GM18870 (cell line): ENCODE data around the gene ATXN10.

Source experiments
- ATAC-seq: cut with Tn5 transposase; IDR thresholded peaks from one replicate; pipeline ENCODE4 v1.9.1; 2021; ENCODE audit warnings: moderate library complexity; ENCODE audit not compliant: unreplicated experiment

The ATXN10 gene

DNA sequence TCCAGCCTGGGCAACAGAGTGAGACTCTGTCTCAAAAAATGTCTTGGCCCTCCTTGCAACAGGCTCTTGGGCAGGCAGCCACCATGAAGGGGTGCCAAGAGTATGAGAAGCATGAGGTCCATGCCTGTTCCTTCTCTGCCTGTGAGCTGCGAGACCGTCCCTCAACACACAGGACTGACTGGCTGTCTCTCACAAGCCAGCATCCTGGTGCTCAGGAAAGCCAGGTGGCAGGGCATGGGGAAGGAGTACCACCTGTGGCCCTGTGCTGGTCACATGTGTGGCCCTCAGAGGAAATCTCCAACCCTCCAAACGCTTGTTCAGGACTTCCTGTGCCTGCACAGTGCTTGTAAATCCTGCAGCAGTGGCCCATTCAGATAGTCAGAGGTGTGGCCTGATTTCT is 83.2 kb downstream of the ATXN10 start:
- ATAC-seq, result no peak

DNA sequence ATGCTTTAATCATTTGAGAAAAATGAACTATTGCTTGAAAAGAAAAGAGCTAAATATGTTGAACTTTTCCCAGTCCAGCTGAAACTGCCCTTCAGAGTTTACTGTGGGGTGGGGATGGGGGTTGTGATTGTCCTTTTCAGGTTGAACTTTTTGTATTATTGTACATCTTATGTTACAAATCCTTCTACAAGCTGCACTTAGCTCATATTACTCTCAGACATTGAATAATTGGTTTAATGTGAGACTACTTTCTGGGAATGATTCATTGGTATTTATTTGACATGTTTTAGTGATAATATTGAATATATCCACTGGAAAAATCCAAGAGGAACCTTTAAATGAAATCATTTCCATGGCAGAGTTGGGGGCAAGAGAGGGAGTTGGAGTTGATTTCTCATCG is 84.9 kb downstream of the ATXN10 start:
- ATAC-seq, result no peak

DNA sequence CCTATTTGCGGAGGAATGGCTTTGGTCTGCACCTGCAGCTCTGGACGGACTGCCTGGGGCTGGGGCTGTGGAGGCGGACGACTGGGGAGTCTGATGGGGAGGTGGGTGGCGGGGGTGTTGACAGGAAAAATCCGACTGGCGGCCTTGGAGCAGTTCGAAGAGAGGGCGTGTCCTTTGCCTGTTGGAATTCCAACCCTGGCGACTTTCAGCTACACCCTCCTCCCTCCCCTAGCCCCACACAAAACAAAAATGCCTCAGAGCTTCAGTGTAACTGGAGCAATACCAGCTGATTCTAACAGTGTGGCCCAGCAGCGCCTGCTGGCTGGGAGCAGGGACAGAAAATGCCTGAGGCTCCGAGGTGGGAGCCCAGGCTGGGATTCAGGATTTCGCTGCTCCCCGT is 85.4 kb downstream of the ATXN10 start:
- ATAC-seq, result no peak

DNA sequence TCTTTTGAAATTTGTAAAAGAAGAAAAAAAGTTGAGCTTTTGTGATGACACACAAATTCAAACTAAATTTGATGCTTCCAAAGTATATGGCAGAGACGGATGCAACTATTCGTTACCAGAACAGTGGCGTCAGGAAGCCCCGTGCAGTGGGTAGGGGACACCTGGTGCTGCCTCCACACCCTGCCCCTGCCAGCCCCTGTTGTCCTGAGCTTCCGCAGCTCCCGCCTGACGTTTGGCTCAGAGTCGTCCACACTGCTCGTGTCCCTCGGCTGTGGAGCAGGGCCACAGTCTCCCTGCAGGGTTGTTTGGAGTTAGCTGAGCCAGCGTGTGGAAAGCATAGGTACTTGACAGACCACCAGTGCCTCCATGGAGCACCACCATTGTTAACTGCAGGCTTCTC is 86.3 kb downstream of the ATXN10 start:
- ATAC-seq, result no peak

DNA sequence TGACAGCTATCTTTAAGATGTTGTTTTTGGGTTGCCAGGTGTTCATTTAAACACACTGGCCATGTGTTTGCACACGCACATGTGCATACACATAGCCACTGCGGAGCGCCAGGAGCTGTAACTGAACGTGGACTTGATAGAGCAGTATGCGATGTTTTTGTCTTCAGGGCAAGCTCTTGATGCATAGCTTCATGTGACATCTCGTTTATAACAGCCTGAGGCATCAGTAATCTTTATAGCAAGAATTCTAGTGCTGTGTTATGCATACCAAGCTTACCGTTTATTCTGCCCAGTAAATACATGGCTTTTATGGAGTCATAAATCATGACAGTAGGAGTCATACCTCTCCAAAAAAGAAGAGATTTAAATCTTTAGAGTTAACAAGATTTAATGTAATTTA is 87.0 kb downstream of the ATXN10 start:
- ATAC-seq, result no peak

DNA sequence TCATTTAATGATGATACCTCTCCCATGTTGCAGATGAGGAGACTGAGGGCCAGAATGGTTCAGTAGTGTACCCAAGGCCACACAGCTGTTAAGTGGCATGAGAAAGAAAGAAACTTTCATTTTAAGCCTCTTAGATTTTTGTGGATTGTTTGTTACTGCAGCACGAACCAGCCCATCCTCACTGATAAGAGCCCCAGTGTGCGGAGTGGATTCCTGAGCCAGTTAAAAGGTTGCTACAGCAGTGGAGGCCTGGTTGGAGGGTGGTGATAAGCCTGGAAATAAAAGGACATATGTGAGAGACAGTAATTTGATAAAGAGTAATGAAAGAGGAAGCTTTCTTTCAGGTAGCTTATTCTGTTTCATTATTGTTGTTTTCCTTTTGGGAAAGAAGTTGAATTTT is 89.0 kb downstream of the ATXN10 start:
- ATAC-seq, result no peak

DNA sequence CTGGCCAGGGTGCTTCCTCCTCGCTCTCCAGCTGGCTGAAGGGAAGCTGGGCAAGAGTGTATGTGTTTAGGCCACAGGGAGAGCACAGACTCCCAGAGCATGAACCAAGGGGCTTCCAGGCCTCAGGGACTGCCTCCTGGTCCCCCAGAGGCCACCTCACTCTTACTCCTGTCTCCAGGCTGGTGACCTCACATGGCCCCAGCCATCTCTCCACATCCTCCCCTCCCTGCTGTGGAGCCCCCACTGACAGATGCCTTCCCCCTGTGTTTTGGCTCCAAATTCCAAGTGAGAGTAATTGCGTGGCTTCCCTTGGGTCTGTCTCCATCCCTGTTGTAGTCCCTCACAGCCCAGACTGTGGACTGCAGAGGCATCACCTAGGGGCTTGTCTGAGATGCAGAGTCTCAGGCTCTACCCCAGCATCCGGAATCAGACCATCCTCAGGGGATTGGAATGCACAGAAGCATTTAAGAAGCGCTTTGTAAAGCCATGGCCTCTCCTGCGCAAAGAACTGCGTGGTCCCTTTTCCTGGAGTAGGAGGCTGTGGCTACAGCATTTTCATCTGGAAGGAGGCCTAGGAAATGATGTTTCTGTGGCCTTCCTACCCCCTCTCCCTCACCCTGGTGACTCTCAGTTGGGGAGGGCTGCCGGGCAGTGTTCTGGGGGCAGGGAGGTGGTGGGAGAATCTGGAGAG is 91.1 kb downstream of the ATXN10 start:
- no peak for ATAC-seq

DNA sequence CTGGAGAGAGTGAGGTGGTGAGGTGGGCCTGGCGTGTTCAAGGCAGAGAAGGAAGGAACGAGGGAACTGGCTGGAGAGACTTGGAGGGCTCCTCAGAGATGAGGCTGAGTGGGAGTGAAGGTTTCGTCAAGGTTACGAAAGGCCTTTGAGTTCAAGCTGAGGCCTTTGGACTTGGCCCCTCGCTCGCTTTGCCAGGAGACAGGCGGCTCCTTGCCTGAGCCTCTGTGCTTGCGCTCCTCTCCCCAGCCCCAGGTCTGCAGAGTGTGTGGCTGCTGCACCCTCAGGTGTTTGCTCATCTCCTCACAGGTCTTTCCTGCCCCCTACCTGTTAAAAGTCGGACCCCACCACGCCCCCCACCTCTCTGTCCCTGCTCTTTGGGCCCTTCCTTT is 91.6 kb downstream of the ATXN10 start:
- no peak for ATAC-seq

DNA sequence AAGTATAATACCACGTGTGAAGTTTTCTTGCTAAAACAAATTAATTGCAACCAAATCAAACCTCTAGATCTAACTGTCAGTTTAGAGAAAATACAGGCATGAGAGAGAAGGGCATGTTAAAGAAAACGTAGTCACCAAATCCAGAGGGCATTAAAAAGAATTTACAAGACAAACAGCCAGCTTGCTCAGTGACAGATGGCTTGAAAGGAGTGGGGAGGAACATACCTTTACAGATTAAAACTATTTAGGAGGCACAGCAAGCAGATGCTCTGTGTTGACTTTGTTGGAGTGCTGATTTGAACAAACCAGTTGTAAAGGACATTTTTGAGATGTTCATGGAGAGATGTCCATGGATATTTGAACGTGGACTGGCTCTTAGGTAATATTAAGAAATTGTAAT is 96.9 kb downstream of the ATXN10 start:
- ATAC-seq, result no peak

DNA sequence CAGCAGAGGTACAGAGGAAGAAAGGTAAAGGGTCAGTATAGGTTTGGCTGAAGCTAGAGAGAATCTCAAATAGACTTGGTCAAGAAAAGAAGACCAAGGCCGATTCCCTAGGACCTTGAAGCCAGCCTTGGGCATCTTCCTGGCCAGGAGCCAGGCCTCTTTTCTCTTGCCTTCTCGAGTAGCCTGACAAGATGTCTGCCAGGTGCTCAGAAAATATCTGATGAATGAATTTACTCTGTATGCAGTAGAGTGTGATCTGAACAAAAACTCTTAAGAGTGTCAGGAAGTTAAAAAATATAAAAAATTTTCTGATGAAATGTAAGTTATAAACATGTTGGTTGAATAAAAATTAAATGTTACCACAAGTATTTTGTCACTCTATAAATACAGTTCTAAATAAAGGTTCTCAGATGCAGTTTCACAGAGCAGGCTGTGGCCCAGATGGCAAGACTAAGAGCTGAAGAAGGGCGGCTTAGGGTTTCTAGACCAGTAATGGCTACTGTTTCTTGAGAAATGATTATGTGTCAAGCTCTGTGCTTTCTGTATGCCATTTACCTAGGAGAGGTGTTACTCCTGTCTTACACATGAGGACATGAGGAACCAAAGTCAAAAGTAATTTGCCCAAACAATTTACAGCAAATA is 98.1 kb downstream of the ATXN10 start:
- no peak for ATAC-seq

DNA sequence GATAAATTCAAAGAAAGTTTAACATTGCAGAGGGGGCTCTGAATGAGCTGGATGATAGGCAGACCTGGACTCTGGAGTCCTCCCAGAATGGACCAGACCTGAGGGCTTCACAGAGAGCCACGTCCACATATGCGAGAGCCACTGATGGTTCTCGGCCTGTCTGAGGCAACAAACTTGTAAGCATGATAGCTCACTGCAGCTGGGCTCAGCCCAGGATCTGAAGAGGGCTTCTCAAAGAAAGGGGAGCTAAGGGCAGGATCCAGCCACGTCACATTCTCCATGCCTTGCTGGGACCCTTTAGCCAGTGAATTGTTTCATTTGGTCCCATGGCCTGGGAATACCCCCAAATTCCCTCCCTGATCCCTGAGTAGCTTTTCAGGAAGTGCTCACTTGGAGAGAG is 98.9 kb downstream of the ATXN10 start:
- ATAC-seq, result no peak

DNA sequence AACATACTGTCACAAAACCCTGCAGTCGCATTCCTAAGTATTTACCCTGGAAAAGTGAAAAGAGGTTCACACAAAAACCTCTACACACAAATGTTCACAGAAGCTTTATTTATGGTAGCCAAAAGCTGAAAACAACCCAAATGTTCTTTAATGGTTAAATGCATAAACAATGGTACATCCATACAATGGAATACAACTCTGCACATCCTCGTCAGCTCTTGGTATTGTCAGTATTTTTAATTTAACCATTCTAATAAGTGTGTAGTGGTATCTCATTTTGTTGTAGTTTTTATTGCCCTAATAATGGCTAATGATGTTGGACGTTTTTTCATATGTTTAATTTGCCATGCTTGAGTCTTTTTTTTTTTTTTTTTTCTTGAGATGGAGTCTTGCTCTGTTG is 99.4 kb downstream of the ATXN10 start:
- no peak for ATAC-seq

DNA sequence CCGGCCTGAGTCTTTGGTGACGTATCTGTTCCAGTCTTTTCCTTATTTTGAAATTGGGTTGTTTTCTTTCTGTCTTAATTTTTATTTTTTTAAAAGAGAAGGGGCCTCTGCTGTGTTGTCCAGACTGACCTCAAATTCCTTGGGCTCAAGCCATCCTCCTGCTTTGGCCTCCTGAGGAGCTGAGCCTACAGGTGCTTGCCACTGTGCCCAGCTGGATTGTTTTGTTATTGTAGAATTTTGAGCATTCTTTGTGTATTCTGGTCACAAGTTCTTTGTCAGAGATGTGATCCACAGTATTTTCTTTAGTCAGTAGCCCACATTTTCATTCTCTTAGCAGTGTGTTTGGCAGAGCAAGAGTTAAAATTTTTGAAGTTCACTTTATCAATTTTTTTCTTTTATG is 100.1 kb downstream of the ATXN10 start:
- no peak for ATAC-seq

DNA sequence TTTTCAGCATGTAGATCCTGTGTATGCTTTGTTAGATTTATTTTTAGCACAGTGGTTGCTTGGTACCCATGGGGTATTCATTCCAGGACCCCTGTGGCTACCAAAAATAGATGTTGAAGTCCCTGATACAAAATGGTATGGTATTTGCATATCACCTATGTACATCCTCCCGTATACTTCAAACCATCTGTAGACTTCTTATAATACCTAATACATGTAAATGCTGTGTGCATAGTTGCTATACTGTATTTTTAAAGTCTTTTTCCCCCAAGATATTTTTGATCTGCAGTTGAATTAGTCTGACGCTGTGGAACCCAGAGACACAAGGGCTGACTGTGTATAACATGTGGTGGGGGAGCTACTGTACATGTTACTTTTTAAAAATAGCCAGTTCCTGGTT is 101.1 kb downstream of the ATXN10 start:
- ATAC-seq, result no peak

DNA sequence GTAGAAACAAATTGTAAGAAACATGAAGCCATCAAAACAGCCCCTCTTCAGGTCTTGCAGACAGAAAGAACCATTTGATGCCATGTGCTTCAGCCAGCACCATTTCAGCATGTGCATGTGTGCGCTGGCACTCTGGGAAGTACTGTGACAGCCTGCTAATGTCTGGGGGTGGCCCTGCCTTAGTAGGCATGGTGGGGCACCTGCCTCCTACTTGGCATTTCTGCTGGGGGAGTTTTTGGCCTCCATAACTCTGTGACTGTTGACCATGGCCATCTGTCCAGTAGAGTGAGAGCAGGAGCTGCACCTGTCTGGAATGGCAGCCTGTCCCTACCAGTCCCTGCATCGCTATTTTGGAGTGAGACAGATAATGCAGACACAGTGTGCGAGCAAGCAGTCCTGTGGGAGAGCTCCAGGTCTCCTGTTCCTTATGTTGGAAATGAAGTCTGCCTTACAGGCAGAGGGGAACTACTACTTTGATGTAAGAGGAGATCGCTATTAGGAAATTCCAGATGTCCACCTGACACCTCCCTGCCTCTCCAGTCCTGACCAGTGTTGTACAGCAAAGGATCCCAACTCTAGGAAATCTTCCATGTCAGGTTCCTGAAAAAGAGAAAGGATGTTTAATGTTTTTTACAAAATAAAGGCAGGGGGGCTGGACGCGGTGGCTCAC is 102.5 kb downstream of the ATXN10 start:
- ATAC-seq, result no peak

DNA sequence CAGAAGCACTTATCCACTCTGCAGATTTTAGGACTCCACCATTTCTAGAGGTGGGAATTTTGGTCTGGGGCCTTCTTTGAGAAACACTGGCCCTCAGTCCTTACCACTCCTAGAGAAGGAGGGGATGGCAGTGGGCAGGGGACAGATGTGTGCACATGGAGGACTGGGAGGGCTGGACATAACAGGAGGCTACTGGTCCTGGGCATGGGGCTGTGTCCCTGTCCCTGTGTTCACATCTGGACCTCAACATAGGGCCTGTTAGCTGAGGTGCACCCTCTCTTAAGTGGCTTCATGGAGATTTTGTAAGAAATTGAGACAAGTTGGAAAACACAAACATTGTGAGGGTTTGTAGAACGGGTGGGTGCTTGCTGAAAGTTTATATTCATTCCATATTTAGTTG is 103.4 kb downstream of the ATXN10 start:
- ATAC-seq, result peak; percentile 6

DNA sequence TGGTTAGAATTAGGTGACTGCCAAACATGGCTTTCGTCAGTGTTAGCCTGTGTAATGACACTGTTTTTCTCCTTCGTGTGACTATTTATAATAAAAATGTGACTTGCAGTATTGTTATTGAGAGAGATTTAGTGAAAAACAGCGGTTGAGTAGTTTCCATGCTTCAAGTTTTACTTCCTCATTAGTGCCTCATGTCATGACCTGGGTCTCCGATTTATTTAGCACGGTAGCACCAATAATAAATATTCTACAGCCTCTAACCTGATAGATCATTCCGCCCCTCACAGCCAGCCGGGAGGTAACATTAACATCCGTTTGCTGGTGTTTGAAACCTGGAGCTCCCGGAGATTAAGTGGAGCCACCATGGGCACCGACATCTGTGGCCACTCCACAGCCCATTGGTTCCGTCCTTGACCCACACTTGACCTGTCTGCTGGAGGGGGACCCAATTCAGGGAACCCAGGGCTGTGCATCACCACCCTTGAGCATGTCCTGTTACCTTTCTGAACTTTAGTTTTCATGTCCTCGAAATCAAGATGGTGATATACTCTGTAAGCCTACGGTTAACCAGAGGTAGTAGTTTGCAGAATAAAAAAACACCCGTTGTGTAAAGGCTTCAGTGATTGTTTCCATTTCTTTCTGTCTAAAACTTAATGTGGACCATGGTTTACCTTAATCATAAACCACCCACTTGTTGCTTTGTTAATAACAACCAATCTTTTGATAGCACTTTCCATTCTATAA is 104.1 kb downstream of the ATXN10 start:
- peak; percentile 49 for ATAC-seq

DNA sequence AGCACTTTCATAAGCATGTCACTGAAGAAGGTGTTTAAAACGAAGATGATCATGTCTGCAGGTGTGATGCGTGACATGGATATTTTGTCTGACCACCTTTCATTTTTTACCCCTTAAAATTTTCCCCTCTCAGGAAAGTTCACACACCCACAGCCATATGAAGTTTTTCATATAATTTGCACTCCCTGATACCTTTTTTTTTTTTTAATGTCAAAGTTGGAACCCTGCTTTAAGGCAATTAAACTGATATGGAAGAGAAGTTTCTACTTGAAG is 104.6 kb downstream of the ATXN10 start:
- no peak for ATAC-seq

DNA sequence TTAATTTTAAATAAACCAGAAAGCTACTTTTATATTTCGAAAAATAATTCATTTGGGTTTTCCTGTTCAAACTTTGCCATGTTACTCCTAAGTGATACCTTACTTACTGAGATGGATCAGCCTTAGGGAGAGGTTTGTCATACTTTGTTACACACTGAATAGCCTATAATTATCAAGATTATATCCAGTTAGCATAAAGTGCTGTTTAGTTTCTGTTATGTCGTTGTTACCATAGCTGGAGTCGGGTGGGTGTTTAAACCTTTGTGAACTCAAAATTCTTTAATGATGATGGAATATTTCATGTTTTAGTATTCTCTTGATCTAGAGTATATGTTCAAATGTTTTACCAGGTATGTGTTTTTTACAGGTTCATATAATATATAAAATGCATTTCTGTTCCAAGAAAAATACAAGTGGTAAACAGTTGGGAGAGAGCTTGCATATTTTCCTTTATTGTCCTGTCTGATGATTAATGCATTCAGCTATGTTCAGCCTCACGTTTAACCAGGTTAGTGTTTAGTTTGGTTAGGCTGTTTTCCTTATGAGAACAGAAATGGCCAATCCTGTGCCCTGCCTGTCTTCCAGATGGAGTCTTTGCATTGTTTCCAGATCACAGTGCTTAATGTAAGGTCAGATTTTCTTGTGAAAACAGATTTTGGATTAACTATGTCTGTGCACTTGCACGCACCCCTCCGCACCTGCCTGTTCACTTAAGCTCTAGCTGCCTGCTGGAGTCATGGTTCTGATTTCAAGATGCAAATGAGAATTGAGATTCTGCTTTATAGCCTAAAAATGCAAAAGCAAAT is 105.6 kb downstream of the ATXN10 start:
- ATAC-seq, result no peak

DNA sequence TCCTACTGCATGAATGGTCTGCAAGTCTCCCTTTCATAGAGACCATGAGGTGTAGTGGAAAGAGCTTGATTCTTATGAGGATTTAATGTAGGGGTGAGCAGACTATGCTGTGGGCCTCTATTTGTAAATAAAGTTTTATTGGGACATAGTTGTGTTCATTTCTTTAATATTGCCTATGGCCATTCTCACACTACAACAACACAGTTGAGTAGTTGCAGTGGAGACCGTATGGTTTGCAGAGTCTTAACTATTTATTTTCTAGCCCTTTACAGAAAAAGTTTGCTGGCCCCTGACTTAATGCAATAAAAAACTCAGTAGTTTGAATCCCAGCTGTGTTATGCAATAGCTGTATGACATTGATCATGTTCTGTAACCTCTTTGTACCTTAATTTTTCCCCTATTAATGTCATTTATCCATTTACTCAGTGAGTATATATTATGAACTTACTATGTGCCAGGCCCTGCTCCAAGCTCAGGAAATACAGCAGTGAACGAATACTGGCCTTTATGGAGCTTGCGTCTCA is 106.3 kb downstream of the ATXN10 start:
- ATAC-seq, result no peak

DNA sequence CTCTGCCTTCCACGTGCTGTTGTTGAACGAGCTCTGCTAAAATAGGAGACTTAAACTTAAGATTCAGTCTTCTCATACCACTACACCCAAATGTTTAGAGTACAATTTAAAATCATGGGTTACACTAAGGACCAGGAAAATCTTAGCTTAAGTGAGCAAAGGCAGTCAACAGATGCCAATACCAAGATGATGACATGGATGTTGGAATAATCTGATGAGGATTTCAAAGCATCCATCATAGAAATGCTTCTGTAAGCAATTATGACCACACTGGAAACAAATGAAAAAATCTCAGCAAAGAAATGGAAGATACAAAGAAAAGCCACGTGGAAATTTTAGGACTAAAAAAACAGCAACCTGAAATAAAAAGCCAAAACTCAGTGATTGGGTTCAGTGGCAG is 109.8 kb downstream of the ATXN10 start:
- ATAC-seq, result no peak
